GM18498 (cell line): ENCODE data around the gene HECTD1.

ENCODE experiments used
- ATAC-seq: cut with Tn5 transposase; IDR thresholded peaks from one replicate; pipeline ENCODE4 v1.9.1; 2021; ENCODE audit warnings: mild to moderate bottlenecking, moderate library complexity; ENCODE audit not compliant: unreplicated experiment

Gene HECTD1

GRCh38 chr14:31161274-31161673 lies 46.3 kb downstream of the HECTD1 start:
- no peak for ATAC-seq

GRCh38 chr14:31159682-31160296 lies 47.8 kb downstream of the HECTD1 start:
- ATAC-seq = no peak

- no peak for ATAC-seq
Measured at GRCh38 chr14:31154956-31155355, 52.6 kb downstream of the HECTD1 start.

GRCh38 chr14:31142455-31143087 lies 65.0 kb downstream of the HECTD1 start:
- no peak for ATAC-seq

- no peak for ATAC-seq
Measured at GRCh38 chr14:31139301-31139847, 68.2 kb downstream of the HECTD1 start.

GRCh38 chr14:31138301-31138700 lies 69.3 kb downstream of the HECTD1 start:
- no peak for ATAC-seq

GRCh38 chr14:31137214-31137889 lies 70.2 kb downstream of the HECTD1 start:
- ATAC-seq = no peak

- no peak for ATAC-seq
Measured at GRCh38 chr14:31133133-31133532, 74.5 kb downstream of the HECTD1 start.

- no peak for ATAC-seq
Measured at GRCh38 chr14:31128601-31129526, 78.7 kb downstream of the HECTD1 start.

GRCh38 chr14:31127690-31128089 lies 79.9 kb downstream of the HECTD1 start:
- peak; percentile 87 for ATAC-seq

GRCh38 chr14:31126680-31127079 lies 80.9 kb downstream of the HECTD1 start:
- no peak for ATAC-seq

GRCh38 chr14:31125231-31125630 lies 82.4 kb downstream of the HECTD1 start:
- ATAC-seq = no peak

- ATAC-seq = no peak
Measured at GRCh38 chr14:31124197-31124596, 83.4 kb downstream of the HECTD1 start.

GRCh38 chr14:31122921-31123320 lies 84.7 kb downstream of the HECTD1 start:
- no peak for ATAC-seq

GRCh38 chr14:31122098-31122611 lies 85.4 kb downstream of the HECTD1 start:
- no peak for ATAC-seq

GRCh38 chr14:31118892-31119291 lies 88.7 kb downstream of the HECTD1 start:
- no peak for ATAC-seq

GRCh38 chr14:31113794-31114193 lies 93.8 kb downstream of the HECTD1 start:
- ATAC-seq = no peak

- no peak for ATAC-seq
Measured at GRCh38 chr14:31110872-31111271, 96.7 kb downstream of the HECTD1 start.

GRCh38 chr14:31109257-31109656 lies 98.3 kb downstream of the HECTD1 start:
- no peak for ATAC-seq

GRCh38 chr14:31106768-31107167 lies 100.8 kb downstream of the HECTD1 start:
- ATAC-seq = no peak

- ATAC-seq = no peak
Measured at GRCh38 chr14:31097081-31097480, 110.5 kb downstream of the HECTD1 start.
